Measurements from ENCODE around the gene BPIFB3.

DNA sequence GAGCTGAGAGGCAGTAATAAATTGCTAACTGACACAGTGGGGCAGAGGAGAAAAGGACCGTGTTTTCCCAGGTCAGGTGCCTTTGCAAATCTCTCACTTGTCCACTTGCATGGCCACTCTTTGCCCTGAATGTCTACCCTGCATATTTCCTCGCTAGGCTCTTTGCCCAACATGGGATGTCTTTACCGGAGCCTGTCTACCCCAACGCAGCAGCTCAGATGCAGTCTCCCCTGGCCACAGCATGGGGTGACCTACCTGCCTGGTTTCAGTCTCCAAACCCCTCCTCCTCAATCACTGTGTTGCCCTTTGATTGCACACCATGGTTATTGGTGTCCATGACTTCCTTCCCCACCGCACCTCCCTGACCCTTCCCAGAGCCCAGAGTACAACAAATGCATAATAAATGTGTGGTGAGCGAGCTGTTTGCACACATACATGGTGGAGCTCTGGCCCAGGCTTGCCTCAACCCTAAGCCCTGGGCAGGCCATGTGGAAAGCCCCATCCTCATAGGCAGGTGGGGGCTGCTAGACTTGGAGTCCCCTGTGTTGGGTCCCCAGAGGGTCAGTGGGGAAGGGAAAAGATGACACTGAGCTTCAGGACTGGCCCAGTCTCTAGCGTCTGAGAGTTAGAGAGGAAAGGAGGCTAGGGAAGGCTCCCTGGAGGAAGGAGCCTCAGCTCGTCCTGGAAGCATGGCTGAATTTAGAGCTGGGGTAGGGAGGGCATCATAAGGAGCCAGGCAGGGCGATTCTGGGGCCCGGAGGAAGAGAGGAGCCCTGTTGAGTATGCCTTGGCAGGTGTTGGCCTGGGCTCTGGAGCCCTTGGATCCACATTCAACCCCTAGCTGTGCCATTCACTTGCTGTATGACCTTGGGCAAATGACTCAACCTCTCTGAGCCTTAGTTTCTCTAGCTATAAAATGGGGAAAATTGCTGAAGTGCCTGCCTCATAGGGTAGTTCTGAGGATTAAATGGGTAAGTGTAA is 26.6 kb upstream of the BPIFB3 start:
- TF ChIP-seq CTCF (conservative IDR thresholded peaks at IDR 0.05; ENCODE audit: low read depth, low read length) (no peak), EZH2 (IDR thresholded peaks at IDR 0.05; ENCODE audit: borderline replicate concordance, low read depth, low read length, poor library complexity, severe bottlenecking) (no peak)

Measured in A673 (cell line).